ENCODE data around the gene IER3.

The IER3 gene

GRCh38 chr6:30779850-30780641 is 35.7 kb upstream of the IER3 start:
- no peak overlapping the region for H2AFZ ChIP-seq (ENCODE audit: low read length, unreplicated experiment)
- peak overlapping the region; percentile 100 for H3K27ac ChIP-seq (ENCODE audit: low read depth, low read length)
- peaks cover 9% of the 10 kb centered on the region for H3K79me2 ChIP-seq (ENCODE audit: control insufficient read depth, insufficient read depth, low read length, unreplicated experiment)
- peaks cover 61% of the 10 kb centered on the region for H3K4me1 ChIP-seq (ENCODE audit: control insufficient read depth, insufficient read depth, low read length, unreplicated experiment)
- no peaks in the 10 kb centered on the region for H3K27me3 ChIP-seq (ENCODE audit: insufficient read depth, low read length)
- H3K36me3 ChIP-seq (ENCODE audit: insufficient read depth, low read length), result no peaks in the 10 kb centered on the region
- peak overlapping the region; percentile 5; the same call in 1 of the 2 replicates for H3K4me3 ChIP-seq (ENCODE audit: low read depth, low read length)

GRCh38 chr6:30778001-30778635 is 33.8 kb upstream of the IER3 start:
- Histone ChIP-seq H3K4me1 (ENCODE audit: control insufficient read depth, insufficient read depth, low read length, unreplicated experiment) (peaks cover 59% of the 10 kb centered on the region), H3K4me3 (ENCODE audit: low read depth, low read length) (no peak overlapping the region), H3K36me3 (ENCODE audit: insufficient read depth, low read length) (no peaks in the 10 kb centered on the region), H3K79me2 (ENCODE audit: control insufficient read depth, insufficient read depth, low read length, unreplicated experiment) (peaks cover 9% of the 10 kb centered on the region), H2AFZ (ENCODE audit: low read length, unreplicated experiment) (no peak overlapping the region), H3K27me3 (ENCODE audit: insufficient read depth, low read length) (no peaks in the 10 kb centered on the region), H3K27ac (ENCODE audit: low read depth, low read length) (peak overlapping the region; percentile 100)

DNA sequence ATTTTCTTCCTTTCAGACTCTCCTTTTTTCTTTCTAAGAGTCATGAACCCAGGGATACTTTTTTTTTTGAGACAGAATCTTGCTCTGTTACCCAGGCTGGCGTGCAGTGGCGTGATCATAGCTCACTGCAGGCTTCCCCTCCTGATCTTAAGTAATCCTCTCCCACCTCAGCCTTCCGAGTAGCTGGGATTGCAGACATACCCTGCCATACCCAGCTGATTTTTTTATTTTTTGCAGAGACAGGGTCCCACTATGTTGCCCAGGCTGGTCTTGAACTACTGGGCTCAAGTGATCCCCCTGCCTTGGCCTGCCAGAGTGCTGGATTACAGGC is 32.8 kb upstream of the IER3 start:
- peaks cover 49% of the 10 kb centered on the region for H3K4me1 ChIP-seq (ENCODE audit: control insufficient read depth, insufficient read depth, low read length, unreplicated experiment)
- H3K27ac ChIP-seq (ENCODE audit: low read depth, low read length), result peak overlapping the region; percentile 100
- H3K27me3 ChIP-seq (ENCODE audit: insufficient read depth, low read length), result no peaks in the 10 kb centered on the region
- peaks cover 9% of the 10 kb centered on the region for H3K79me2 ChIP-seq (ENCODE audit: control insufficient read depth, insufficient read depth, low read length, unreplicated experiment)
- H3K4me3 ChIP-seq (ENCODE audit: low read depth, low read length), result no peak overlapping the region
- H3K36me3 ChIP-seq (ENCODE audit: insufficient read depth, low read length), result no peaks in the 10 kb centered on the region
- H2AFZ ChIP-seq (ENCODE audit: low read length, unreplicated experiment), result no peak overlapping the region

DNA sequence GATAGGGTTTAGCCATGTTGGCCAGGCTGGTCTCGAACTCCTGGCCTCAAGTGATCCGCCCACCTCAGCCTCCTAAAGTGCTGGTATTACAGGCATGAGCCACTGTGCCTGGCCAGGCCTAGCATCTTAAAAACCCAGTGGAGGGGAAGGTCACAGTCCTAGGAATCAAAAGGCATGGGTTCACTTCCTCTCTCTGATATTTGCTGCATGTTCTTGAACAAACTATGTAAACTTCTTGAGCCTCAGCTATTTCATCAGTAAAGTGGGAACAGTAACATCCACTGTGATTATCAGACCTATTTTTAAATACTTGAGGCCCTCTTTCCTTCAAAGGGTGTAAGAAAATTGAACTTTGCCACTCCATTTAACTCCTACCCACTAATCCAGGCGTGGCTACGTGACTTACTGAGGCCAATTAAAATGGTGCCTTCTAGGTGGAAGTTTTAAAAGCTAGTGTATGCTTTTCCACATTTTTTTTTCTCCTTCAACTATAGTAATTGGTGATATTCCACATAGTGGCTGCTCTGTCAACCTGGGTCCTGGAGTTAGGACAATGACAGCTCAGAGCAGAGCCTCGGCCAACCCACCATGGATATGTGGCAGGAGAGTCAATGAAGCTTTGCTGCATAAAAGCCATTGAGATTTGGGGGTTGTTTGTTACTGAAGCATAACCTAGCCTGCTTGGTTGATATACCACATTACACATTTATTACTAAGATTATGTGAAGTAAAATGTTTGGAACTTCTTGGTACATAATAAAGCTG is 32.2 kb upstream of the IER3 start:
- Histone ChIP-seq H3K27ac (ENCODE audit: low read depth, low read length) (peak overlapping the region; percentile 100; the same call in 1 of the 2 replicates), H3K4me3 (ENCODE audit: low read depth, low read length) (no peak overlapping the region), H3K36me3 (ENCODE audit: insufficient read depth, low read length) (no peaks in the 10 kb centered on the region), H2AFZ (ENCODE audit: low read length, unreplicated experiment) (no peak overlapping the region), H3K79me2 (ENCODE audit: control insufficient read depth, insufficient read depth, low read length, unreplicated experiment) (peaks cover 9% of the 10 kb centered on the region), H3K4me1 (ENCODE audit: control insufficient read depth, insufficient read depth, low read length, unreplicated experiment) (peaks cover 47% of the 10 kb centered on the region), H3K27me3 (ENCODE audit: insufficient read depth, low read length) (no peaks in the 10 kb centered on the region)

DNA sequence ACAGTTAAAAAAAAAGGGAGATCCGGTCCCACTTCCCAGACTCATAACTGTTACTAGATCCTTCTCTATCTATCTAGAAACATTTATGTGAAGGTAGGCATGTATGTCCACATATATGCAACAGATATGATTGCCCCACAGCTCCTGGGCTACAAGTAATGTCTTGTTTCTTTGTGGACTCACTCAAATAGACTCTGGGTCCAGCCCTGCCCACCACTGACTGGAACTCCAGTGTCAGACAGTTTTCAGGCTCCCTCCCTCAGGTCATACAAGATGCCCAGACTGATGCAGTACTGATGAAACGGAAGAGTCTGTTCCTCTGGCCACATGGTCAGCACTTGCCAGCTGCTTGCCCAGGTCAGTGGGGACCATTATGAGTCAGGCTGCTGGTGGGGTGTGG is 30.8 kb upstream of the IER3 start:
- H3K4me3 ChIP-seq (ENCODE audit: low read depth, low read length), result no peak overlapping the region
- peak overlapping the region; percentile 3; the same call in 1 of the 2 replicates for H3K27ac ChIP-seq (ENCODE audit: low read depth, low read length)
- no peaks in the 10 kb centered on the region for H3K27me3 ChIP-seq (ENCODE audit: insufficient read depth, low read length)
- H3K79me2 ChIP-seq (ENCODE audit: control insufficient read depth, insufficient read depth, low read length, unreplicated experiment), result peaks cover 7% of the 10 kb centered on the region
- H3K4me1 ChIP-seq (ENCODE audit: control insufficient read depth, insufficient read depth, low read length, unreplicated experiment), result peaks cover 39% of the 10 kb centered on the region
- H2AFZ ChIP-seq (ENCODE audit: low read length, unreplicated experiment), result no peak overlapping the region
- H3K36me3 ChIP-seq (ENCODE audit: insufficient read depth, low read length), result no peaks in the 10 kb centered on the region

DNA sequence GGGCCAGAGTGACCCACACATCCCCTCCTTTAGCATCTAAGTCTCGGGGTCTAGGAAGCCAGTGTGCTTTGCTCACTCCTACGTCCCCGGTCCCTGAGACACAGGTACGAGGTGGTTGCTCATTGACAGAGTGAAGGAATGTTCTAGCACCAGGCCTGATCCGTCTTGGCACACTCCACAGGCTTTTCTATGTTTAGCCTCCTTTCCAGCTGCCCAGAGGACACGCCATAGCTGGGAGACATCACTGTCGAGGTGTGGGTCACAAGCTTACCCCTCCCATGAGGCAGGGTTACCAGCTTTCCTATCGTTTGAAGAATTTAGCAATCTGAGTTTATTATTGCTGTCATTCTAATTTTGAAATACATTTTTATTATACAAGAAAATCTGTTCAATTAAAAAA is 30.4 kb upstream of the IER3 start:
- H3K79me2 ChIP-seq (ENCODE audit: control insufficient read depth, insufficient read depth, low read length, unreplicated experiment), result peaks cover 3% of the 10 kb centered on the region
- peak overlapping the region; percentile 3; the same call in 1 of the 2 replicates for H3K27ac ChIP-seq (ENCODE audit: low read depth, low read length)
- peaks cover 39% of the 10 kb centered on the region for H3K4me1 ChIP-seq (ENCODE audit: control insufficient read depth, insufficient read depth, low read length, unreplicated experiment)
- H3K27me3 ChIP-seq (ENCODE audit: insufficient read depth, low read length), result no peaks in the 10 kb centered on the region
- no peaks in the 10 kb centered on the region for H3K36me3 ChIP-seq (ENCODE audit: insufficient read depth, low read length)
- H3K4me3 ChIP-seq (ENCODE audit: low read depth, low read length), result no peak overlapping the region
- H2AFZ ChIP-seq (ENCODE audit: low read length, unreplicated experiment), result peak overlapping the region; percentile 31

DNA sequence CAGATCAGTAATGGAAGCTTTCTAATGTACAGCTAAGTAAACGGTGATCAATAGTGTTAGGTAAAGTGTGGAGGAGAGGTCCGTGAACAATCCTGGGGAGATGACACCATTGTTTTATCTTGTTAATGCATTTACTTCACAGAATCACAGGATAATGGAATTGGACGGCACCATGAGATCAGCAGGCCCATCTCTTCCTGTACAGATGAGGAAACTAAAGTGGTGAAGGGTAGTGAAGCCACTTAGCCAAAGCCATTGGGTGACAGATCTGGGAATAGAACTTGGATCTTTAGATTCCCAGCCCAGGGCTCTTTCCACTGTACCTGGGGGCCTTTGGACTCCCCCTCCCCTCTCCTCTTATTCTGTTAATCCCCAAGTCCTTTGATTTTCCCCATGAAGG is 26.2 kb upstream of the IER3 start:
- no peaks in the 10 kb centered on the region for H3K36me3 ChIP-seq (ENCODE audit: insufficient read depth, low read length)
- H3K4me3 ChIP-seq (ENCODE audit: low read depth, low read length), result no peak overlapping the region
- H3K27me3 ChIP-seq (ENCODE audit: insufficient read depth, low read length), result no peaks in the 10 kb centered on the region
- H2AFZ ChIP-seq (ENCODE audit: low read length, unreplicated experiment), result no peak overlapping the region
- H3K79me2 ChIP-seq (ENCODE audit: control insufficient read depth, insufficient read depth, low read length, unreplicated experiment), result no peaks in the 10 kb centered on the region
- H3K27ac ChIP-seq (ENCODE audit: low read depth, low read length), result peak overlapping the region; percentile 92
- H3K4me1 ChIP-seq (ENCODE audit: control insufficient read depth, insufficient read depth, low read length, unreplicated experiment), result peaks cover 30% of the 10 kb centered on the region

DNA sequence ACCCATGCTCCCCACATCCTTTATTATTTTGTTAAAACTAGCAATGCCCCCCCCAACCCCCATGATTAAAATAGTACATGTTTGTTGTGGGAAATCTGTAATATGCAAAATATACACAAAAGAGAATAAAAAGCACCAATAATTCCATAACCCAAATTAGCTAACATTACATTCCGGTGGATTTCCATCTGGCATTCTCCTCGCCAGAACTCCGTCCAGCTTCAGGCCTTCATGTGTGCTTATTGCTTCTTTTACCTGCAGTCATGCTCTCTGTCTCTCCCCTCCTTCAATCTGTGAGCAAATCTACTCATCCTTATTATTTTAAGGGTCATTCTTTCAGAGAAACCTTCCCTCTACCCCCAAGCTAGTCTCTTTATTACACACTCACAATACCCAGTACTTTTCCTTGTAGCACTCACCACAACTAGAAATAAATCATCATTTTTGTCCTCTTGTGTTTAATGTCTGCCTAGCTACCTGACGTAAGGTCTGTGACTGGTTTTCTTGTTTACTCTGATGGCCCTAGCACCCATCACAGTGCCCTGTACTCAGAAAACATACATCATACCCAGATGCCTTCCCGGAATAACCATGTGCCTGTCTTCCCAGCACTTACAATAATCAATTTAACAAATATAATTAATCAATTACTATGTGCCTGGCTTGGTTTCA is 25.6 kb upstream of the IER3 start:
- Histone ChIP-seq H3K79me2 (ENCODE audit: control insufficient read depth, insufficient read depth, low read length, unreplicated experiment) (no peaks in the 10 kb centered on the region), H2AFZ (ENCODE audit: low read length, unreplicated experiment) (peak overlapping the region; percentile 72), H3K4me3 (ENCODE audit: low read depth, low read length) (peak overlapping the region; percentile 30), H3K36me3 (ENCODE audit: insufficient read depth, low read length) (no peaks in the 10 kb centered on the region), H3K27ac (ENCODE audit: low read depth, low read length) (peak overlapping the region; percentile 92), H3K27me3 (ENCODE audit: insufficient read depth, low read length) (no peaks in the 10 kb centered on the region), H3K4me1 (ENCODE audit: control insufficient read depth, insufficient read depth, low read length, unreplicated experiment) (peaks cover 24% of the 10 kb centered on the region)

DNA sequence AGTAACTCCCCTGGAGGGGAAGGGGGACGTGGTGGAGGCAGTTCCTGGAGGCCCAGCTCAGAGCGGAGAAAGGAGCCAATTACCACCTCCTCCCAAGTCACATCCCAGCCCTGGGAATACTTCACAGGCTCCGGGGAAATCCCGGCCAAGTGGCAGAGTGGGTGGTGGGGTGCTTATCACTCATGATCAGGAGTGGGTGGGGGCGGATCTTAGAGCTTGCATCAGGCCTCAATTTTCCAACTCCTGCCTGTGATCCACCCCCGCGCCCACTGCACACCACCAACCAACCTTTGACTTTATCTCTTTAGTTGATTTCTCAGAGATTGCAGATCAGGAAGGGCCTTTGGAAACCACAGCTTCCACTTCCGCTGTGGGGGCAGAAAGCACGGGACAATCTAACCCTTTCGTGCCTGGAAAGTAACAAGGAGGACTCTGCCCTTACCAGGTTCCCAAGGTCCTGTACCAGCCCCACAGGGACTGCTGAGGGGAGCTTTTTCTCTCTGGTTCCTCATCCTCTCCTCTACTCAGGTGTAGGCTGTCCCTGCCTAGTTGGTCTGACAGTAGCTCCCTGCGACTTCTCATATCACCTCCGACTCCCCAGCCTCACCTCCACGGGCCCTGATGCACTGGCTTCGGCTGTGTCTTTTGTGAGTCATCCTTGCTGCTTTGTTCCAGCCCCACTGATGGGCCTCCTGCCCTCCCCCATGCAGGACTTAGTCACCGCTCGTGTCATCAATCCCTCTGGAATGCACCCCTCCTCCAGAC is 24.9 kb upstream of the IER3 start:
- Histone ChIP-seq H3K27ac (ENCODE audit: low read depth, low read length) (peak overlapping the region; percentile 92), H3K79me2 (ENCODE audit: control insufficient read depth, insufficient read depth, low read length, unreplicated experiment) (no peaks in the 10 kb centered on the region), H2AFZ (ENCODE audit: low read length, unreplicated experiment) (no peak overlapping the region), H3K4me3 (ENCODE audit: low read depth, low read length) (peak overlapping the region; percentile 46), H3K36me3 (ENCODE audit: insufficient read depth, low read length) (no peaks in the 10 kb centered on the region), H3K27me3 (ENCODE audit: insufficient read depth, low read length) (no peaks in the 10 kb centered on the region), H3K4me1 (ENCODE audit: control insufficient read depth, insufficient read depth, low read length, unreplicated experiment) (peaks cover 24% of the 10 kb centered on the region)

DNA sequence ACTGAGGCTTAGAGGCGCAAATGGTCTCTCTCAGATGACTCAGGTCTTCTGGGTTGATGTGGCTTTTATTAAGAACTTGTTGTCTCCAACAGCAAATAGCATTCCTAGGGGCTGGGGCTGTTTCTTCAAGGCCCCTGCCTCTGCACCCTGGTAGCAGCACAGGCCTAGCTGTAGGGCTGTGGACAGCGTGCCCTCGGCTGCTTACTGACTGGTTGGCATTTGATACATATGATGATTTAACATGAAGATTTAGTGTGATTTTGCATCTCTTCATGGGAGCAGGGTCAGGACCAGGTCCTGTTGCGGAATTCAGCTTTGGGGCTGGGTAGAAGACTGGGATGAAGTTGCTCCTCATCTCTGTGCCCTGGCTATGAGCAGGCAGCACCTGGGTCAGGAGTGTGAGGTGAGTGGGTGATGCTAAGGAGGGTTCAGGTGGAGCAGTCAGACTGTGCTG is 24.3 kb upstream of the IER3 start:
- peaks cover 30% of the 10 kb centered on the region for H3K4me1 ChIP-seq (ENCODE audit: control insufficient read depth, insufficient read depth, low read length, unreplicated experiment)
- H3K27ac ChIP-seq (ENCODE audit: low read depth, low read length), result peak overlapping the region; percentile 92
- no peaks in the 10 kb centered on the region for H3K79me2 ChIP-seq (ENCODE audit: control insufficient read depth, insufficient read depth, low read length, unreplicated experiment)
- no peaks in the 10 kb centered on the region for H3K27me3 ChIP-seq (ENCODE audit: insufficient read depth, low read length)
- no peaks in the 10 kb centered on the region for H3K36me3 ChIP-seq (ENCODE audit: insufficient read depth, low read length)
- H2AFZ ChIP-seq (ENCODE audit: low read length, unreplicated experiment), result no peak overlapping the region
- peak overlapping the region; percentile 46 for H3K4me3 ChIP-seq (ENCODE audit: low read depth, low read length)

All from ACC112 (cell line).